ENCODE data around the gene PNPLA7. TPM values are rescaled to one million over a fixed set of nuclear protein-coding genes. Genes with fewer than 3 reads are reported as not detected.
A peak's percentile ranks its signal among the peaks of the same experiment; 100 is the strongest.

Gene PNPLA7
- total and polyA plus RNA-seq, 2 of the 13 experiments (the other 11 are each of a cell fraction or from before 2014, with no cell fraction given), result 0.42 to 1.5 TPM

DNA sequence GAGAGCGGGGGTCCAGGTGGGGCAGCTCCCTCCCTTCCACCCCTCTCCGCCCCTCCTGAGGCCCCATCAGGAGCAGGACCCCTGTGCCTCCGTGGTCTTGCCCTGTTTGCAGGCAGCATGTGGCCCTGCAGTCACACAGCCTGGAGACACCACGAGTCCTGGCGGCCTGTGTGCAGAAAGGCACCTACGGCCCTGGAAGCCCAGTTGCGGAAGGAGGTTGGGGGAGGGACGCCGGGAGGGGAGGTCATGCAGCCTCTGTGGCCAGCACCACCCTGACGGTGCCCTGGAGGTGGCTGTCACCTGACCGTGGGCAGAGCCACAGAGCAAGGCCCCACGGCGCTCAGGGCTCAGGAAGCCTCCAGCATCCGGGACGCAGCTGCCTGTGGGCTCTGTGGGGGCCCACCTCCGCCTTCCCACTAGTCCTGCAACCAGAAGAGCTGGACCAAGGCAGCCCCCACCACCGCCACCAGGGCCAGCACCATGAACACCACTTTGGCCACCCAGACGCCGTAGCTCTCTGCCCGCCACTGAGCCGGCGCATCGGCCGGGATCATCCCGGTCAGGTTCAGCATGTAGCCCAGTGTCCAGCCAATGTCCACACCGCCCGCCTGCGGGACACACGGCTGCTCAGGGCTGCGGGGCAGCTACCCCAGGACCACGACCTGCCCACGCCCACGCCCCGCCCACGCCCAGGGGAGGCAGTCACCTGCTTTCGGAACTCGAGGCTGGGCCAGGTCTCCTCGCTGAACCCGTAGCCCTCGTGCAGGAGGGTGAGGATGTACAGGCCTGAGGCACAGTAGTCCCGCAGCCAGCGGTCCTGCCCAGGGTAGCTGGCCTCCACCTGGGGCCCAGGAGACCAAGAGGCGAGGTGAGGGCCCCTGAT lies 115.5 kb downstream of the PNPLA7 start:
- Histone ChIP-seq H3K4me1 (ENCODE audit: insufficient read depth, low read length) (peaks cover 23% of the 10 kb centered on the region), H3K9ac (ENCODE audit: insufficient read depth, low read depth, low read length) (no peak overlapping the region), H3K27ac (ENCODE audit: extremely low read length, insufficient read depth, low read length) (no peak overlapping the region), H4K20me1 (ENCODE audit: insufficient read depth, low read length) (no peaks in the 10 kb centered on the region), H2AFZ (ENCODE audit: low read length) (no peak overlapping the region), H3K9me3 (ENCODE audit: low read length) (no peaks in the 10 kb centered on the region), H3K4me3 (replicated peaks in 1 of 3; ENCODE audit: insufficient read depth in 1 of 3, low read depth in 2 of 3, low read length in 3 of 3) (no peak overlapping the region), H3K27me3 (ENCODE audit: control insufficient read depth in 1 of 2, insufficient read depth in 2 of 2, low read length in 2 of 2) (peaks cover 11 to 35% of the 10 kb centered on the region in 2 experiments; a peak in 3 of 5 replicates), H3K36me3 (replicated peaks in 1 of 2; ENCODE audit: control insufficient read depth in 1 of 2, insufficient read depth in 2 of 2, low read length in 2 of 2) (no peaks in the 10 kb centered on the region), H3K4me2 (ENCODE audit: low read depth, low read length) (no peak overlapping the region), H3K79me2 (ENCODE audit: insufficient read depth, low read length) (no peaks in the 10 kb centered on the region)
- ATAC-seq (no peak), FAIRE-seq (no peak), DNase-seq (ENCODE audit: low spot score) (no peak)
- intact Hi-C loops (cut with micrococcal nuclease; ENCODE audit: unreplicated experiment), result no loop called here
- 75% methylated on average over 4 of the region's 43 CpGs for WGBS (ENCODE audit: low lambda C conversion rate)
- TF ChIP-seq MEIS1 (CRISPR knock-in tag; IDR thresholded peaks at IDR 0.05; ENCODE audit: borderline replicate concordance), result no peak
- TF ChIP-seq, protein P1, sequence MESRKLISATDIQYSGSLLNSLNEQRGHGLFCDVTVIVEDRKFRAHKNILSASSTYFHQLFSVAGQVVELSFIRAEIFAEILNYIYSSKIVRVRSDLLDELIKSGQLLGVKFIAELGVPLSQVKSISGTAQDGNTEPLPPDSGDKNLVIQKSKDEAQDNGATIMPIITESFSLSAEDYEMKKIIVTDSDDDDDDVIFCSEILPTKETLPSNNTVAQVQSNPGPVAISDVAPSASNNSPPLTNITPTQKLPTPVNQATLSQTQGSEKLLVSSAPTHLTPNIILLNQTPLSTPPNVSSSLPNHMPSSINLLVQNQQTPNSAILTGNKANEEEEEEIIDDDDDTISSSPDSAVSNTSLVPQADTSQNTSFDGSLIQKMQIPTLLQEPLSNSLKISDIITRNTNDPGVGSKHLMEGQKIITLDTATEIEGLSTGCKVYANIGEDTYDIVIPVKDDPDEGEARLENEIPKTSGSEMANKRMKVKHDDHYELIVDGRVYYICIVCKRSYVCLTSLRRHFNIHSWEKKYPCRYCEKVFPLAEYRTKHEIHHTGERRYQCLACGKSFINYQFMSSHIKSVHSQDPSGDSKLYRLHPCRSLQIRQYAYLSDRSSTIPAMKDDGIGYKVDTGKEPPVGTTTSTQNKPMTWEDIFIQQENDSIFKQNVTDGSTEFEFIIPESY (CRISPR knock-in tag; IDR thresholded peaks at IDR 0.05), result peak; percentile 20; the same call in 1 of the 2 replicates
- TF ChIP-seq SOX13 (IDR thresholded peaks at IDR 0.05), result no peak
- TF ChIP-seq SOX13 (CRISPR knock-in tag; conservative IDR thresholded peaks at IDR 0.05 in 1 of 2, IDR thresholded peaks at IDR 0.05 in 1 of 2), result no peak
- no peak for TF ChIP-seq FOXK2 (IDR thresholded peaks at IDR 0.05)
- TF ChIP-seq HDAC1 (CRISPR knock-in tag; IDR thresholded peaks at IDR 0.05), result no peak
- no peak for TF ChIP-seq HOXA5 (CRISPR knock-in tag; IDR thresholded peaks at IDR 0.05)
- TF ChIP-seq ZFX (CRISPR knock-in tag; IDR thresholded peaks at IDR 0.05; ENCODE audit: low read depth), result 0 out of 2 replicates have a peak, but pooled peaks have one; percentile 3
- ChIA-PET POLR2A (no interaction called here), CTCF (ENCODE audit: low intra/inter-chr PET ratio, low total read pairs) (no interaction called here)
- in situ Hi-C loops (cut with HindIII; ENCODE audit: extremely low pct_ligation_motif_present, low pct_unique_long_range_greater_than_20kb), result no loop called here
- no TSS peak for BruUV-seq (replicated peaks)

Measured in HepG2 (cell line).